ENCODE data around the gene ZNF785. TPM values are rescaled to one million over a fixed set of nuclear protein-coding genes. Genes with fewer than 3 reads are reported as not detected.

Gene ZNF785
- total and polyA plus RNA-seq, 2 of the 13 experiments (the other 11 are each of a cell fraction or from before 2014, with no cell fraction given) = 0.01 TPM; not detected in 1

DNA sequence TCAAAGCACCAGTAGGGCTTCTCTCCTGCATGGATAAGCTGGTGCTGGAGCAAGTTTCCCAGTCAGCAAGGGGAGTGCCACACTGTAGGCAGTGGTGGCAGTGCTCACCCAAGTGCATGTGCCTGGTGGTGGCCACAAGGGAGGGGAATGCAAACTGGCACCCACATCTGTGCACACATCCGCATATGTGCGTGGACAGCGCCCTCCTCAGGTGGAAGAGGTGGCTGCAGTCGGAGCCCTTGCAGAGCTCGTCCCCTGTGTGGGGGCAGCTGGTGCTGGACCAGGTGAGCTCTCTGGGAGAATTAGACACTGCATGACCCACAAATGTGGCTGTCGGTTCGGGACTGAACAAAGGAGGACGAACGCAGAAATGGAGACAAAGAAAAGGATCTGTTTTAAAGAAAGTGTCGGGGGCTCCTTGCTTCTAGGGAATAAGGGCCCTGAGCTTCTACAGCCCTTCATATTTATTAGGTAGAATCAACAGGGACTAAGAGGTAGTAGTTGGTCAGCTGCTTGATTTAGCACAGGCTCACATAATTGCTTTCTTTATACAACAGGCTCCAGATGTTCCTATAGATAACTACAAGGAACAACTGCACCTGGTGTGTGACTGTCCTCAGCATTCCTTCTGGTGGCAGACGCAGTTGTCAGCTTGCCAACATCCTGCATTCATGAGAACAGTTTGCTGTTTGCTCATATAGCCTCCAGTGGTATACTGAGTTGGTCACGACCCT is 30.0 kb upstream of the ZNF785 start (continued):
- TF ChIP-seq, protein P1, sequence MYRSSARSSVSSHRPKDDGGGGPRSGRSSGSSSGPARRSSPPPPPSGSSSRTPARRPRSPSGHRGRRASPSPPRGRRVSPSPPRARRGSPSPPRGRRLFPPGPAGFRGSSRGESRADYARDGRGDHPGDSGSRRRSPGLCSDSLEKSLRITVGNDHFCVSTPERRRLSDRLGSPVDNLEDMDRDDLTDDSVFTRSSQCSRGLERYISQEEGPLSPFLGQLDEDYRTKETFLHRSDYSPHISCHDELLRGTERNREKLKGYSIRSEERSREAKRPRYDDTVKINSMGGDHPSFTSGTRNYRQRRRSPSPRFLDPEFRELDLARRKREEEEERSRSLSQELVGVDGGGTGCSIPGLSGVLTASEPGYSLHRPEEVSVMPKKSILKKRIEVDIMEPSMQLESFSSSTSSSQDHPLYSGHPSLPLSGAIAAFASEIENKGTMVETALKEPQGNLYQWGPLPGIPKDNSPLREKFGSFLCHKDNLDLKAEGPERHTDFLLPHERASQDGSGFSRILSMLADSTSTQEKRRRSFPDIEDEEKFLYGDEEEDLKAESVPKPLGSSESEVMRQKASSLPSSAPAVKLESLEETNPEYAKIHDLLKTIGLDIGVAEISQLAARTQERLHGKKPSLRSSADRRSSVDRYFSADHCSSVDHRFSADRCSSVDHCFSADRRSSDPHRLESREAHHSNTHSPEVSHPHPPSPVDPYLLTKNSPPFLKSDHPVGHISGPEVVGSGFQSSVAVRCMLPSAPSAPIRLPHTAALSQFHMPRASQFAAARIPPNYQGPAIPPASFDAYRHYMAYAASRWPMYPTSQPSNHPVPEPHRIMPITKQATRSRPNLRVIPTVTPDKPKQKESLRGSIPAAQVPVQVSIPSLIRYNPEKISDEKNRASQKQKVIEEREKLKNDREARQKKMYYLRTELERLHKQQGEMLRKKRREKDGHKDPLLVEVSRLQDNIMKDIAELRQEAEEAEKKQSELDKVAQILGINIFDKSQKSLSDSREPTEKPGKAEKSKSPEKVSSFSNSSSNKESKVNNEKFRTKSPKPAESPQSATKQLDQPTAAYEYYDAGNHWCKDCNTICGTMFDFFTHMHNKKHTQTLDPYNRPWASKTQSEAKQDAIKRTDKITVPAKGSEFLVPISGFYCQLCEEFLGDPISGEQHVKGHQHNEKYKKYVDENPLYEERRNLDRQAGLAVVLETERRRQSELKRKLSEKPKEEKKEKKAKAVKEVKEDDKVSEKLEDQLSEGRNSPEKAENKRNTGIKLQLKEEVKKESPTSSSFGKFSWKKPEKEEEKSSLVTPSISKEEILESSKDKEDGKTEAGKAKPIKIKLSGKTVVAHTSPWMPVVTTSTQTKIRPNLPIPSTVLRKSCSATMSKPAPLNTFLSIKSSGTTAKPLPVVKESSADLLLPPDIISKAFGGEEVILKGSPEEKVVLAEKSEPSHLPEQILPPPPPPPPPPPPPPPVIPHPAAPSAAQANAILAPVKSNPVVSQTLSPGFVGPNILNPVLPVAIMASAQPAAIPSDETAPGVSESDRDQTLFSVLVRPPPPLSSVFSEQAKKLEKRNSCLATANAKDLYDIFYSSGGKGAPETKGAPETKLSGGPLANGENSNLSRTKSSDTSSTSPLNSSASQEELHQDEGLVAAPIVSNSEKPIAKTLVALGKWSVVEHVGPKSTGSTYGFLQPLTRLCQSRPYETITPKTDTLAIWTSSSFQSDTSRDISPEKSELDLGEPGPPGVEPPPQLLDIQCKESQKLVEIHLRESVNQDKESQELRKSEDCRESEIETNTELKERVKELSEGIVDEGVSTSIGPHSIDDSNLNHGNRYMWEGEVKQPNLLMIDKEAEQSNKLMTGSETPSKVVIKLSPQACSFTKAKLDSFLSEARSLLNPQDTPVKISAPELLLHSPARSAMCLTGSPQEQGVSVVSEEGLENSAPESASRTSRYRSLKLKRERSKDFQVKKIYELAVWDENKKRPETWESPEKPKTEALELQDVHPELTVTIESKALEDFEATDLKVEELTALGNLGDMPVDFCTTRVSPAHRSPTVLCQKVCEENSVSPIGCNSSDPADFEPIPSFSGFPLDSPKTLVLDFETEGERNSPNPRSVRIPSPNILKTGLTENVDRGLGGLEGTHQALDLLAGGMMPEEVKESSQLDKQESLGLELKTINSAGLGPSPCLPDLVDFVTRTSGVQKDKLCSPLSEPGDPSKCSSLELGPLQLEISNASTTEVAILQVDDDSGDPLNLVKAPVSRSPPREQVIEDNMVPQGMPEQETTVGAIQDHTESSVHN (CRISPR knock-in tag; IDR thresholded peaks at IDR 0.05) = peak; percentile 53; the same call in 1 of the 2 replicates
- TF ChIP-seq ZBTB38 (CRISPR knock-in tag; IDR thresholded peaks at IDR 0.05) (peak; percentile 75), ZNF569 (CRISPR knock-in tag; IDR thresholded peaks at IDR 0.05; ENCODE audit: borderline replicate concordance) (no peak), E2F1 (CRISPR knock-in tag; IDR thresholded peaks at IDR 0.05) (no peak), ZNF431 (CRISPR knock-in tag; IDR thresholded peaks at IDR 0.05; ENCODE audit: borderline replicate concordance, low read depth) (no peak), POLR2G (IDR thresholded peaks at IDR 0.05; ENCODE audit: low read depth, low read length) (no peak), PPARG (CRISPR knock-in tag; conservative IDR thresholded peaks at IDR 0.05) (no peak), RBM39 (IDR thresholded peaks at IDR 0.05; ENCODE audit: low read depth, low read length, poor library complexity, severe bottlenecking) (no peak), SAP130 (CRISPR knock-in tag; IDR thresholded peaks at IDR 0.05; ENCODE audit: low read depth) (peak; percentile 45; the same call in 1 of the 2 replicates), RXRB (CRISPR knock-in tag; IDR thresholded peaks at IDR 0.05; ENCODE audit: borderline replicate concordance) (peak; percentile 30; the same call in 1 of the 2 replicates), MTERF4 (CRISPR knock-in tag; IDR thresholded peaks at IDR 0.05) (no peak), THRA (CRISPR knock-in tag; IDR thresholded peaks at IDR 0.05; ENCODE audit: borderline replicate concordance) (0 out of 2 replicates have a peak, but pooled peaks have one; percentile 30), HDAC1 (CRISPR knock-in tag; IDR thresholded peaks at IDR 0.05) (no peak), HHEX (CRISPR knock-in tag; IDR thresholded peaks at IDR 0.05) (no peak), MXI1 (IDR thresholded peaks at IDR 0.05; ENCODE audit: borderline replicate concordance, low read depth, low read length) (peak; percentile 53; the same call in 1 of the 3 replicates), ZNF782 (CRISPR knock-in tag; IDR thresholded peaks at IDR 0.05; ENCODE audit: borderline replicate concordance) (no peak)
- TF ChIP-seq, protein P2, sequence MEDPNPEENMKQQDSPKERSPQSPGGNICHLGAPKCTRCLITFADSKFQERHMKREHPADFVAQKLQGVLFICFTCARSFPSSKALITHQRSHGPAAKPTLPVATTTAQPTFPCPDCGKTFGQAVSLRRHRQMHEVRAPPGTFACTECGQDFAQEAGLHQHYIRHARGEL (CRISPR knock-in tag; IDR thresholded peaks at IDR 0.05) = no peak
